B cell (primary cell): ENCODE results near the gene DNAH10.

Experiments used
- EZH2 ChIP-seq: IDR thresholded peaks from 2 replicates; pipeline ENCODE4 v1.6.1; 2012; ENCODE audit warnings: borderline replicate concordance, low read depth, mild to moderate bottlenecking, moderate library complexity, low read length; ENCODE audit not compliant: insufficient read depth, poor library complexity, severe bottlenecking
- TF ChIP-seq, protein P1 (sequence below): fragments of 200-600 bp; IDR thresholded peaks from one replicate; pipeline ENCODE4 v1.8.0; 2022; ENCODE audit warnings: antibody characterized with exemption, mild to moderate bottlenecking

DNA sequence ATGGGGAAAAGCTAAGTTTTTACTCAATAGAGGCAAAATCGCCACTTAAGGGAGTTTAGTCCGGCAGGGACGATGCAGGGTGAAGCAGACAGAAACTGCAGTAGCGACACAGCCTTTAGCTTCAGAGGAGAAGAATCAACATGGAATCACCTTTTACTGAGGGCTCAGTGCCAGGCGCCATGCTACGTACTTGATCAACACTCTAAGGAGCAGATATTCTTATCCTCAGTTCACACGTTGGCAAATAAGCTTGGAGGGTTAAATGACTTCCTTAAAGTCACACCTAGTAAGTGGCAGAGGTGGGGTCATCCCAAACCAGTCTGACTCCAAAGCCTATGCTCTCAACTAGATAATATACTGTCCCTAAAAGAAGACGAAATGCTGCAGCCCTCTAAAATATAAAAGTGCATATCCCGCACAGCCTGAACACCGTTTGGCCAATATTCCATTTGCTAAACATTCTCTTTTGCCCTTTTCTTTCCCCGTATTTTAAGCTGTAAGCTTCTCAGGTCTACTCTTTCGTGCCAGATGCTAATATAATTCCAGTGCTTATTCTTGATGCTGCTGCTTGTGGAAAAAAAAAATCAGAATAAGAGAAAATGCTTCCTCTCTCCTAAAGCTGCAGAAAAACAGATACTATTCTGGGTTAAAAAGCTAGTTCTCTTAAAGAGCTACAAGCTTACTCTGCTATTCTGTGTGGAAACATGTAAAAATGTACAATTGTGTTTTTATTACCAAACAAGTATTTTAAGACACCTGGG is 199.7 kb downstream of the DNAH10 start:
- TF ChIP-seq, protein P1, sequence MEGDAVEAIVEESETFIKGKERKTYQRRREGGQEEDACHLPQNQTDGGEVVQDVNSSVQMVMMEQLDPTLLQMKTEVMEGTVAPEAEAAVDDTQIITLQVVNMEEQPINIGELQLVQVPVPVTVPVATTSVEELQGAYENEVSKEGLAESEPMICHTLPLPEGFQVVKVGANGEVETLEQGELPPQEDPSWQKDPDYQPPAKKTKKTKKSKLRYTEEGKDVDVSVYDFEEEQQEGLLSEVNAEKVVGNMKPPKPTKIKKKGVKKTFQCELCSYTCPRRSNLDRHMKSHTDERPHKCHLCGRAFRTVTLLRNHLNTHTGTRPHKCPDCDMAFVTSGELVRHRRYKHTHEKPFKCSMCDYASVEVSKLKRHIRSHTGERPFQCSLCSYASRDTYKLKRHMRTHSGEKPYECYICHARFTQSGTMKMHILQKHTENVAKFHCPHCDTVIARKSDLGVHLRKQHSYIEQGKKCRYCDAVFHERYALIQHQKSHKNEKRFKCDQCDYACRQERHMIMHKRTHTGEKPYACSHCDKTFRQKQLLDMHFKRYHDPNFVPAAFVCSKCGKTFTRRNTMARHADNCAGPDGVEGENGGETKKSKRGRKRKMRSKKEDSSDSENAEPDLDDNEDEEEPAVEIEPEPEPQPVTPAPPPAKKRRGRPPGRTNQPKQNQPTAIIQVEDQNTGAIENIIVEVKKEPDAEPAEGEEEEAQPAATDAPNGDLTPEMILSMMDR: no peak
- no peak for TF ChIP-seq EZH2
